ENCODE measurements around the gene DNAH14. TPM values are rescaled to one million over a fixed set of nuclear protein-coding genes. Genes with fewer than 3 reads are reported as not detected.
A peak's percentile ranks its signal among the peaks of the same experiment; 100 is the strongest.
"Not testable (repeated sequence)": the region's sequence is repeated elsewhere in the genome, so short reads cannot be mapped to it uniquely, and the experiment has no call there.

Gene DNAH14
- total and polyA plus RNA-seq, 2 donors from 2014 or later: 6.6 to 25.1 TPM

GRCh38 chr1:224881762-224882211 lies 47.7 kb upstream of the DNAH14 start:
- H3K27ac ChIP-seq (ENCODE audit: low read depth in 2 of 2, low read length in 2 of 2): no peak overlapping the region
- TF ChIP-seq CTCF (IDR thresholded peaks at IDR 0.05; ENCODE audit: borderline replicate concordance, extremely low read depth, insufficient read depth): no peak
- peaks cover 0 to 5% (median 0%) of the 10 kb centered on the region in 3 donors for H3K9me3 ChIP-seq (ENCODE audit: control insufficient read depth in 2 of 3, insufficient read depth in 1 of 3, low read length in 3 of 3)
- intact Hi-C loops (cut with DNase I): no loop called here
- DNase-seq (no peak), FAIRE-seq (no peak)
- peaks cover 0 to 7% (median 0%) of the 10 kb centered on the region in 3 donors for H3K4me1 ChIP-seq (ENCODE audit: control insufficient read depth in 2 of 3, insufficient read depth in 2 of 3, low read depth in 1 of 3, low read length in 3 of 3)
- H3K9ac ChIP-seq (ENCODE audit: low read length in 3 of 3): no peak overlapping the region
- no peaks in the 10 kb centered on the region for H3K27me3 ChIP-seq (ENCODE audit: control insufficient read depth, insufficient read depth, low read length)
- H3K36me3 ChIP-seq (ENCODE audit: control insufficient read depth in 2 of 3, insufficient read depth in 3 of 3, low read length in 3 of 3): no peaks in the 10 kb centered on the region
- no peak overlapping the region for H3K4me3 ChIP-seq (ENCODE audit: low read length in 3 of 3)

- intact Hi-C loops (cut with DNase I): no loop called here
- FAIRE-seq: no peak
- Histone ChIP-seq H3K36me3 (ENCODE audit: control insufficient read depth in 2 of 3, insufficient read depth in 3 of 3, low read length in 3 of 3) (no peaks in the 10 kb centered on the region), H3K4me3 (ENCODE audit: low read length in 3 of 3) (no peak overlapping the region), H3K27ac (ENCODE audit: low read depth in 2 of 2, low read length in 2 of 2) (no peak overlapping the region), H3K9ac (ENCODE audit: low read length in 3 of 3) (no peak overlapping the region), H3K9me3 (ENCODE audit: control insufficient read depth in 2 of 3, insufficient read depth in 1 of 3, low read length in 3 of 3) (peaks cover 0 to 5% (median 0%) of the 10 kb centered on the region in 3 donors), H3K27me3 (ENCODE audit: control insufficient read depth, insufficient read depth, low read length) (no peaks in the 10 kb centered on the region), H3K4me1 (ENCODE audit: control insufficient read depth in 2 of 3, insufficient read depth in 2 of 3, low read depth in 1 of 3, low read length in 3 of 3) (peaks cover 0 to 7% (median 0%) of the 10 kb centered on the region in 3 donors)
- no peak for DNase-seq
- TF ChIP-seq CTCF (IDR thresholded peaks at IDR 0.05; ENCODE audit: borderline replicate concordance, extremely low read depth, insufficient read depth): no peak
Measured at GRCh38 chr1:224882264-224882663, 47.2 kb upstream of the DNAH14 start.

GRCh38 chr1:224883091-224883490 lies 46.4 kb upstream of the DNAH14 start:
- TF ChIP-seq CTCF (IDR thresholded peaks at IDR 0.05; ENCODE audit: borderline replicate concordance, extremely low read depth, insufficient read depth): no peak
- intact Hi-C loops (cut with DNase I): no loop called here
- FAIRE-seq (no peak), DNase-seq (no peak)
- H3K4me3 ChIP-seq (ENCODE audit: low read length in 3 of 3): no peak overlapping the region
- no peaks in the 10 kb centered on the region for H3K27me3 ChIP-seq (ENCODE audit: control insufficient read depth, insufficient read depth, low read length)
- peaks cover 0 to 5% (median 0%) of the 10 kb centered on the region in 3 donors for H3K9me3 ChIP-seq (ENCODE audit: control insufficient read depth in 2 of 3, insufficient read depth in 1 of 3, low read length in 3 of 3)
- H3K9ac ChIP-seq (ENCODE audit: low read length in 3 of 3): no peak overlapping the region
- H3K4me1 ChIP-seq (ENCODE audit: control insufficient read depth in 2 of 3, insufficient read depth in 2 of 3, low read depth in 1 of 3, low read length in 3 of 3): peaks cover 0 to 7% (median 0%) of the 10 kb centered on the region in 3 donors
- no peak overlapping the region for H3K27ac ChIP-seq (ENCODE audit: low read depth in 2 of 2, low read length in 2 of 2)
- no peaks in the 10 kb centered on the region for H3K36me3 ChIP-seq (ENCODE audit: control insufficient read depth in 2 of 3, insufficient read depth in 3 of 3, low read length in 3 of 3)

- Histone ChIP-seq H3K27me3 (ENCODE audit: control insufficient read depth, insufficient read depth, low read length) (no peaks in the 10 kb centered on the region), H3K27ac (ENCODE audit: low read depth in 2 of 2, low read length in 2 of 2) (no peak overlapping the region), H3K4me3 (ENCODE audit: low read length in 3 of 3) (no peak overlapping the region), H3K36me3 (ENCODE audit: control insufficient read depth in 2 of 3, insufficient read depth in 3 of 3, low read length in 3 of 3) (no peaks in the 10 kb centered on the region), H3K9ac (ENCODE audit: low read length in 3 of 3) (no peak overlapping the region), H3K9me3 (ENCODE audit: control insufficient read depth in 2 of 3, insufficient read depth in 1 of 3, low read length in 3 of 3) (peaks cover 0 to 5% (median 0%) of the 10 kb centered on the region in 3 donors), H3K4me1 (ENCODE audit: control insufficient read depth in 2 of 3, insufficient read depth in 2 of 3, low read depth in 1 of 3, low read length in 3 of 3) (peaks cover 0 to 7% (median 0%) of the 10 kb centered on the region in 3 donors)
- intact Hi-C loops (cut with DNase I): no loop called here
- FAIRE-seq (no peak), DNase-seq (peak in 2 of 5 donors; percentile 86 to 87)
- no peak for TF ChIP-seq CTCF (IDR thresholded peaks at IDR 0.05; ENCODE audit: borderline replicate concordance, extremely low read depth, insufficient read depth)
Measured at GRCh38 chr1:224884361-224884801, 45.1 kb upstream of the DNAH14 start.

- DNase-seq; intact Hi-C loops (cut with DNase I); FAIRE-seq; H3K9ac ChIP-seq (ENCODE audit: low read length in 3 of 3); H3K36me3 ChIP-seq (ENCODE audit: control insufficient read depth in 2 of 3, insufficient read depth in 3 of 3, low read length in 3 of 3); H3K27ac ChIP-seq (ENCODE audit: low read depth in 2 of 2, low read length in 2 of 2); H3K27me3 ChIP-seq (ENCODE audit: control insufficient read depth, insufficient read depth, low read length); H3K4me1 ChIP-seq (ENCODE audit: control insufficient read depth in 2 of 3, insufficient read depth in 2 of 3, low read depth in 1 of 3, low read length in 3 of 3); H3K4me3 ChIP-seq (ENCODE audit: low read length in 3 of 3); H3K9me3 ChIP-seq (ENCODE audit: control insufficient read depth in 2 of 3, insufficient read depth in 1 of 3, low read length in 3 of 3): not testable (repeated sequence)
Measured at GRCh38 chr1:224885376-224885775, 44.1 kb upstream of the DNAH14 start.
